Measurements from ENCODE around the gene EYS. TPM values are rescaled to one million over a fixed set of nuclear protein-coding genes. Genes with fewer than 3 reads are reported as not detected.

The EYS gene
- total and polyA plus RNA-seq, 9 of the 15 experiments (the other 6 are each of a cell fraction or from before 2014, with no cell fraction given), result 0.03 to 0.36 (median 0.10) TPM; not detected in 2

GRCh38 chr6:65448866-65449265 lies 258.2 kb downstream of the EYS start:
- no peaks in the 10 kb centered on the region for H4K20me1 ChIP-seq (replicated peaks; ENCODE audit: control insufficient read depth, insufficient read depth, low read length)
- no peak overlapping the region for H3K9ac ChIP-seq (ENCODE audit: insufficient read depth in 1 of 2, low read depth in 2 of 2, low read length in 2 of 2)
- POLR2A ChIA-PET, result interaction anchor here (1.0 kb wide), 1 partner anchor 12 kb away, joined by 4 read pairs; no protein-coding TSS in a partner anchor
- no peak for FAIRE-seq
- intact Hi-C loops (cut with micrococcal nuclease), result no loop called here
- no TSS peak for BruUV-seq (replicated peaks)
- WGBS (ENCODE audit: insufficient coverage, low coverage, missing lambda C conversion rate), result 13% methylated on average over 1 of the region's 1 CpG
- H3K4me1 ChIP-seq (replicated peaks in 1 of 2; ENCODE audit: control insufficient read depth in 2 of 2, insufficient read depth in 2 of 2, low read length in 2 of 2), result no peaks in the 10 kb centered on the region
- DNase-seq (ENCODE audit: extremely low read depth in 1 of 4, low spot score in 3 of 4), result no peak
- H3K79me2 ChIP-seq (ENCODE audit: control insufficient read depth, insufficient read depth, low read length), result no peaks in the 10 kb centered on the region
- CTCF ChIA-PET (ENCODE audit: low intra/inter-chr PET ratio), result no interaction called here
- TF ChIP-seq ZNF507 (tag; conservative IDR thresholded peaks at IDR 0.05) (no peak), FUS (optimal IDR thresholded peaks at IDR 0.05; ENCODE audit: low read depth, low read length) (no peak), HOXB6 (CRISPR knock-in tag; IDR thresholded peaks at IDR 0.05; ENCODE audit: borderline replicate concordance) (no peak), MLX (CRISPR knock-in tag; conservative IDR thresholded peaks at IDR 0.05) (no peak), RREB1 (CRISPR knock-in tag; IDR thresholded peaks at IDR 0.05) (no peak), ZNF133 (CRISPR knock-in tag; IDR thresholded peaks at IDR 0.05) (no peak), SMAD3 (CRISPR knock-in tag; conservative IDR thresholded peaks at IDR 0.05) (no peak), ZBTB34 (CRISPR knock-in tag; IDR thresholded peaks at IDR 0.05) (no peak), CTCF (IDR thresholded peaks at IDR 0.05 in 2 of 3, conservative IDR thresholded peaks at IDR 0.05 in 1 of 3; ENCODE audit: insufficient read depth in 2 of 3, low read depth in 1 of 3, low read length in 3 of 3) (no peak), ZKSCAN8 (CRISPR knock-in tag; IDR thresholded peaks at IDR 0.05) (no peak), ZBTB17 (CRISPR knock-in tag; IDR thresholded peaks at IDR 0.05) (no peak), KAT2B (IDR thresholded peaks at IDR 0.05; ENCODE audit: low read depth, low read length) (no peak), KDM5B (IDR thresholded peaks at IDR 0.05; ENCODE audit: insufficient replicate concordance, low read depth, low read length) (no peak)
- no peak overlapping the region for H3K27ac ChIP-seq (ENCODE audit: extremely low read depth, low read depth, low read length)
- H3K4me2 ChIP-seq (ENCODE audit: insufficient read depth, low read length), result no peak overlapping the region
- 0 out of 2 replicates have a peak, but pooled peaks cover 2% of the 10 kb centered on the region for H3K9me3 ChIP-seq (replicated peaks; ENCODE audit: control insufficient read depth, insufficient read depth, low read depth, low read length)
- ATAC-seq, result no peak
- no peaks in the 10 kb centered on the region for H3K9me1 ChIP-seq (ENCODE audit: control insufficient read depth, insufficient read depth, low read length)
- in situ Hi-C loops (cut with MboI), result no loop called here
- no peak overlapping the region for H3K4me3 ChIP-seq
- H3K27me3 ChIP-seq (ENCODE audit: control insufficient read depth in 2 of 2, insufficient read depth in 2 of 2, low read length in 2 of 2), result no peaks in the 10 kb centered on the region
- H3K36me3 ChIP-seq (ENCODE audit: control insufficient read depth, insufficient read depth, low read length), result no peaks in the 10 kb centered on the region
- no peak overlapping the region for H2AFZ ChIP-seq (ENCODE audit: low read depth, low read length)
